ENCODE results near the gene CACNA1D. TPM values are rescaled to one million over a fixed set of nuclear protein-coding genes. Genes with fewer than 3 reads are reported as not detected.
A peak's percentile ranks its signal among the peaks of the same experiment; 100 is the strongest.

Gene CACNA1D
- total RNA-seq, 1 donor from 2014 or later: 1.1 TPM

DNA sequence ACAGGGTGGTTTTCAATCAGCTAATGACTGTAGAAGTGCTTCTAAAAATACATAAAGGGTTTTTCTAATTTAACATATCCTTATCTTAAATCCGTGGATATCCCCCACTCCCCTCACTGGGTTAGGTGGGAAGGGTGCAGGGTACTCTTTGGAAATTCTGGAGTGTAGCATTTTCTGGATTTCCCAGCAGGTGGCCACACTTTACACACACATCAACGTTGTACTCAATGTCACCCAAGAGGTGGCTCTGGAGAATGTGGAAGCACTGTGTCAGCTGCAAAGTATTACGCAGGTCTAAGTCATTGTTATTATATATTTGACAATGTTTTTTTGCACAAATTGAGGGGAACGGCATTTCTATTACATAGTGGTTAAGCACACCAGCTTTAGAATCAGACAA lies 183.0 kb downstream of the CACNA1D start:
- H3K36me3 Mint-ChIP-seq (ENCODE audit: low read depth): no peaks in the 10 kb centered on the region
- peaks cover 29% of the 10 kb centered on the region for H3K27me3 Mint-ChIP-seq (ENCODE audit: low read depth)
- peak; percentile 45 for TF ChIP-seq CTCF (conservative IDR thresholded peaks at IDR 0.05)
- no peak overlapping the region for H3K4me3 Mint-ChIP-seq
- H3K9me3 Mint-ChIP-seq: no peaks in the 10 kb centered on the region
- H3K4me1 Mint-ChIP-seq: no peaks in the 10 kb centered on the region
- no peak for DNase-seq (ENCODE audit: low read depth, low spot score)
- H3K27ac Mint-ChIP-seq (ENCODE audit: unreplicated experiment): no peak overlapping the region

DNA sequence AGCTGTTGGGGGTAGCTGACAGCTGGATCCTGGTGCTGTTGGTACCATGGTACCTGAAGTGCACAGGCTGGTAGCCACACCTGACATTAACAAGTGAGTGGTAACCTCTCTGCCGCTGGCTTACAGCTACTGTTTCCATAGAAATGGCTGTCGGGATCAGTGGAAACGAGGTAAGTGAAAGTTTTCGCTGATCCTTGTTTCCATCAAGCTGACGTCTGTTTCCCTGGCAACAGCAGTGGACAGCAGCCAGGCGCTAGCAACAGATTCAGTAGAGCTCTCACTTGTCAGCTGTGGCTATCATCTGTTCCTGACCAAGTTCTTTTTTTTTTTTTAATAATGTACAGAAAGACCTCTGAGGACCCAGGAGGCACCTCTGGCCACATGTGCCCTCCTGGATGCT lies 185.6 kb downstream of the CACNA1D start:
- no peak for DNase-seq (ENCODE audit: low read depth, low spot score)
- no peaks in the 10 kb centered on the region for H3K36me3 Mint-ChIP-seq (ENCODE audit: low read depth)
- H3K27ac Mint-ChIP-seq (ENCODE audit: unreplicated experiment): no peak overlapping the region
- H3K27me3 Mint-ChIP-seq (ENCODE audit: low read depth): peaks cover 49% of the 10 kb centered on the region
- H3K9me3 Mint-ChIP-seq: no peaks in the 10 kb centered on the region
- no peak for TF ChIP-seq CTCF (conservative IDR thresholded peaks at IDR 0.05)
- H3K4me1 Mint-ChIP-seq: no peaks in the 10 kb centered on the region
- no peak overlapping the region for H3K4me3 Mint-ChIP-seq

GRCh38 chr3:53682807-53683206 lies 188.4 kb downstream of the CACNA1D start:
- no peaks in the 10 kb centered on the region for H3K36me3 Mint-ChIP-seq (ENCODE audit: low read depth)
- no peaks in the 10 kb centered on the region for H3K4me1 Mint-ChIP-seq
- no peak for TF ChIP-seq CTCF (conservative IDR thresholded peaks at IDR 0.05)
- H3K27ac Mint-ChIP-seq (ENCODE audit: unreplicated experiment): no peak overlapping the region
- H3K27me3 Mint-ChIP-seq (ENCODE audit: low read depth): peaks cover 49% of the 10 kb centered on the region
- no peak overlapping the region for H3K4me3 Mint-ChIP-seq
- H3K9me3 Mint-ChIP-seq: no peaks in the 10 kb centered on the region
- DNase-seq (ENCODE audit: low read depth, low spot score): no peak

- Mint-ChIP-seq H3K9me3 (no peaks in the 10 kb centered on the region), H3K4me1 (no peaks in the 10 kb centered on the region), H3K36me3 (ENCODE audit: low read depth) (no peaks in the 10 kb centered on the region), H3K27ac (ENCODE audit: unreplicated experiment) (no peak overlapping the region), H3K4me3 (no peak overlapping the region), H3K27me3 (ENCODE audit: low read depth) (peaks cover 13% of the 10 kb centered on the region)
- DNase-seq (ENCODE audit: low read depth, low spot score): no peak
- no peak for TF ChIP-seq CTCF (conservative IDR thresholded peaks at IDR 0.05)
Observed at GRCh38 chr3:53688066-53688465, 193.7 kb downstream of the CACNA1D start.

GRCh38 chr3:53688989-53689388 lies 194.6 kb downstream of the CACNA1D start:
- DNase-seq (ENCODE audit: low read depth, low spot score): no peak
- no peaks in the 10 kb centered on the region for H3K36me3 Mint-ChIP-seq (ENCODE audit: low read depth)
- H3K9me3 Mint-ChIP-seq: no peaks in the 10 kb centered on the region
- peaks cover 5% of the 10 kb centered on the region for H3K27me3 Mint-ChIP-seq (ENCODE audit: low read depth)
- no peak for TF ChIP-seq CTCF (conservative IDR thresholded peaks at IDR 0.05)
- no peaks in the 10 kb centered on the region for H3K4me1 Mint-ChIP-seq
- no peak overlapping the region for H3K27ac Mint-ChIP-seq (ENCODE audit: unreplicated experiment)
- no peak overlapping the region for H3K4me3 Mint-ChIP-seq

DNA sequence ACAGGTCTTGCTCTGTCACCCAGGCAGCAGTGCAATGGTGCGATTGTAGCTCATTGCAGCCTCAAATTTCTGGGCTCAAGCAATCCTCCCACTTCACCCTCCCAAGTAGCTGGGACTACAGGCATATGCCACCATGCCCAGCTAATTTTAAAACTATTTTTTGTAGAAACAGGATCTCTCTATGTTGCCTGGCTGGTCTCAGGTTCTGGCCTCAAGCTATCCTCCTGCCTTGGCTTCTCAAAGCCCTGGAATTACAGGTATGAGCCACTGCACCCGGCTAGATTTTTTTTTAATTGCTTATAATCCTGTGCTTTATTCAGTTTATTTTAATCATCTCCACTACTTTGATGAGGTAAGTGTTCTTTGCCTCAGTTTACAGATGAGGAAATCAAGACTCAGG lies 195.3 kb downstream of the CACNA1D start:
- DNase-seq (ENCODE audit: low read depth, low spot score): no peak

More for the DNA sequence above, 195.3 kb downstream of the CACNA1D start:
- no peaks in the 10 kb centered on the region for H3K36me3 Mint-ChIP-seq (ENCODE audit: low read depth)
- no peaks in the 10 kb centered on the region for H3K9me3 Mint-ChIP-seq
- no peak overlapping the region for H3K27ac Mint-ChIP-seq (ENCODE audit: unreplicated experiment)
- no peaks in the 10 kb centered on the region for H3K4me1 Mint-ChIP-seq
- no peak overlapping the region for H3K4me3 Mint-ChIP-seq
- no peak for TF ChIP-seq CTCF (conservative IDR thresholded peaks at IDR 0.05)
- H3K27me3 Mint-ChIP-seq (ENCODE audit: low read depth): peaks cover 1% of the 10 kb centered on the region

Data from neural crest cell (in vitro differentiated cells).